DOHH2 (cell line): ENCODE measurements around the gene SBNO2.

Source experiments
- H3F3A ChIP-seq: fragments of 200-600 bp; sonication (generic), shearing (Covaris generic); 2 replicates; pipeline ENCODE4 v1.6.0; 2016; ENCODE audit warnings: antibody characterized with exemption, mild to moderate bottlenecking; ENCODE audit not compliant: control insufficient read depth, insufficient read depth
- H3K27ac ChIP-seq: fragments of 200-600 bp; sonication (generic); 2 replicates; pipeline ENCODE4 v1.5.1; 2014; ENCODE audit warnings: low read depth, mild to moderate bottlenecking, low read length, moderate library complexity
- H3K27me3 ChIP-seq: fragments of 200-600 bp; sonication (generic); 2 replicates; pipeline ENCODE4 v1.6.1; 2014; ENCODE audit warnings: mild to moderate bottlenecking, low read length, mixed read lengths; ENCODE audit not compliant: control insufficient read depth
- H3K36me3 ChIP-seq: fragments of 200-600 bp; sonication (generic); 2 replicates; pipeline ENCODE4 v1.6.1; 2014; ENCODE audit warnings: mild to moderate bottlenecking, low read length, moderate library complexity, mixed read lengths; ENCODE audit not compliant: control insufficient read depth
- H3K4me1 ChIP-seq: fragments of 200-600 bp; sonication (generic); 2 replicates; pipeline ENCODE4 v1.6.1; 2014; ENCODE audit warnings: mild to moderate bottlenecking, low read length, mixed read lengths; ENCODE audit not compliant: control insufficient read depth
- H3K4me2 ChIP-seq: fragments of 200-600 bp; sonication (generic); 2 replicates; pipeline ENCODE4 v1.6.0; 2014; ENCODE audit warnings: mild to moderate bottlenecking, low read length, moderate library complexity
- H3K4me3 ChIP-seq: fragments of 200-600 bp; sonication (generic); 2 replicates; pipeline ENCODE4 v1.5.1; 2014; ENCODE audit warnings: mild to moderate bottlenecking, low read length, mixed read lengths
- H3K79me2 ChIP-seq: fragments of 200-600 bp; sonication (generic); 2 replicates; pipeline ENCODE4 v1.6.1; 2014; ENCODE audit warnings: mild to moderate bottlenecking, low read length, mixed read lengths; ENCODE audit not compliant: control insufficient read depth
- H3K9me2 ChIP-seq: fragments of 200-600 bp; sonication (generic); replicated peaks from 2 replicates; pipeline ENCODE4 v1.6.1; 2014; ENCODE audit warnings: mild to moderate bottlenecking, low read length, mixed read lengths; ENCODE audit not compliant: control insufficient read depth
- H3K9me3 ChIP-seq: fragments of 200-600 bp; sonication (generic); 2 replicates; pipeline ENCODE4 v1.6.1; 2014; ENCODE audit warnings: antibody characterized with exemption, low read length, mixed read lengths; ENCODE audit not compliant: control insufficient read depth, insufficient read depth
- H4K20me1 ChIP-seq: fragments of 200-600 bp; sonication (generic); 2 replicates; pipeline ENCODE4 v1.6.0; 2014; ENCODE audit warnings: low read depth, mild to moderate bottlenecking, antibody characterized with exemption, low read length, moderate library complexity; ENCODE audit not compliant: control insufficient read depth, insufficient read depth
- EZH2phosphoT487 ChIP-seq: fragments of 200-600 bp; sonication (generic); IDR thresholded peaks from 2 replicates; pipeline ENCODE4 v1.6.1; 2017; ENCODE audit warnings: borderline replicate concordance, mild to moderate bottlenecking, antibody characterized with exemption, low read length, moderate library complexity, mixed read lengths
- TF ChIP-seq, protein P1 (sequence below): fragments of 200-600 bp; sonication (generic); IDR thresholded peaks from one replicate; pipeline ENCODE4 v1.5.1; 2014; ENCODE audit warnings: antibody characterized with exemption, mild to moderate bottlenecking, low read depth, low read length; ENCODE audit not compliant: poor library complexity, severe bottlenecking

Gene SBNO2

GRCh38 chr19:1161716-1162115 is 12.4 kb downstream of the SBNO2 start:
- H3K4me2 ChIP-seq, result no peak overlapping the region
- no peaks in the 10 kb centered on the region for H3F3A ChIP-seq
- peaks cover 18% of the 10 kb centered on the region for H3K79me2 ChIP-seq
- H4K20me1 ChIP-seq, result no peaks in the 10 kb centered on the region
- H3K27ac ChIP-seq, result no peak overlapping the region
- TF ChIP-seq, protein P1, sequence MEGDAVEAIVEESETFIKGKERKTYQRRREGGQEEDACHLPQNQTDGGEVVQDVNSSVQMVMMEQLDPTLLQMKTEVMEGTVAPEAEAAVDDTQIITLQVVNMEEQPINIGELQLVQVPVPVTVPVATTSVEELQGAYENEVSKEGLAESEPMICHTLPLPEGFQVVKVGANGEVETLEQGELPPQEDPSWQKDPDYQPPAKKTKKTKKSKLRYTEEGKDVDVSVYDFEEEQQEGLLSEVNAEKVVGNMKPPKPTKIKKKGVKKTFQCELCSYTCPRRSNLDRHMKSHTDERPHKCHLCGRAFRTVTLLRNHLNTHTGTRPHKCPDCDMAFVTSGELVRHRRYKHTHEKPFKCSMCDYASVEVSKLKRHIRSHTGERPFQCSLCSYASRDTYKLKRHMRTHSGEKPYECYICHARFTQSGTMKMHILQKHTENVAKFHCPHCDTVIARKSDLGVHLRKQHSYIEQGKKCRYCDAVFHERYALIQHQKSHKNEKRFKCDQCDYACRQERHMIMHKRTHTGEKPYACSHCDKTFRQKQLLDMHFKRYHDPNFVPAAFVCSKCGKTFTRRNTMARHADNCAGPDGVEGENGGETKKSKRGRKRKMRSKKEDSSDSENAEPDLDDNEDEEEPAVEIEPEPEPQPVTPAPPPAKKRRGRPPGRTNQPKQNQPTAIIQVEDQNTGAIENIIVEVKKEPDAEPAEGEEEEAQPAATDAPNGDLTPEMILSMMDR, result no peak
- no peak for TF ChIP-seq EZH2phosphoT487
- peaks cover 3% of the 10 kb centered on the region; the same call in 1 of the 2 replicates for H3K9me3 ChIP-seq
- H3K4me1 ChIP-seq, result no peaks in the 10 kb centered on the region; the same call in 1 of the 2 replicates
- no peaks in the 10 kb centered on the region for H3K9me2 ChIP-seq
- H3K4me3 ChIP-seq, result no peak overlapping the region
- H3K27me3 ChIP-seq, result no peaks in the 10 kb centered on the region
- no peaks in the 10 kb centered on the region; the same call in 1 of the 2 replicates for H3K36me3 ChIP-seq

DNA sequence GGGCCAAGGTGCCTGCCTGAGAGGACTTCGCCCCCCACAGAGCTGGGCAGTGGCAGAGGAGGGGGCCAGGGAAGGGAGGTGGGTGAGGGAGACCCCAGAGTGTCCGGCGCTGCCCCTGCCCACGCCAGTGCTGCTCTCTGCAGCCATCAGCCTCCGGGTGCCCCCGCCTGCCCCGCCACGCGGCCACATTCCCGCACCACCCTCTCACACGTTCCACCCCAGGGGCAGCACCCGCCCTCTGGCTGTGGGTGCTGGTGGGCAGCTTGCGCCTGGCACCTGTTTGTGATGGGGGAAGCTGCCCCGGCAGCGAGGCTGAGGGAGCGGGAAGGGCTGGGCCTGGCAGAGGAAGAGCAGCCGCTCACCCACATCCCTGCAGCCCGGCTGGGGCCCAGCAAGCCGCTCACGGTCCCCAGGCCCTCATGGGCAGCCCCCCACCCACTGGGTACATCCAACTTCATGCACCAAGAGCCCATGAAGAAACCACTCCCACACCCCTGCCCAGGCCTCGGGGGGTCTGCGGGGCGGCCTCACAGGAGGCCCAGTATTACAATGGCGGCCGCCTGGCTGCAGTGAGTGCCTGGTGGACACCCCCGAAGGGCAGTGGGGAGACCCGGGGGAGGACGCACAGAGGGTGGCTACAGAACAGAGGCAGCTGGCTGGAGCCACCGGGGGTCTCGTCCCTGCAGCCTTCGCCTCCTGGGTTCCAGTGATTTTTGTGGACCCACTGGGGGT is 14.0 kb downstream of the SBNO2 start:
- H3F3A ChIP-seq, result no peaks in the 10 kb centered on the region
- H3K4me1 ChIP-seq, result no peaks in the 10 kb centered on the region; the same call in 1 of the 2 replicates
- TF ChIP-seq, protein P1, result no peak
- no peak for TF ChIP-seq EZH2phosphoT487
- peaks cover 20% of the 10 kb centered on the region for H3K79me2 ChIP-seq
- H3K27ac ChIP-seq, result no peak overlapping the region
- no peaks in the 10 kb centered on the region for H3K27me3 ChIP-seq
- no peaks in the 10 kb centered on the region for H4K20me1 ChIP-seq
- no peak overlapping the region for H3K4me3 ChIP-seq
- no peaks in the 10 kb centered on the region for H3K9me3 ChIP-seq
- no peaks in the 10 kb centered on the region for H3K36me3 ChIP-seq
- no peak overlapping the region for H3K4me2 ChIP-seq
- H3K9me2 ChIP-seq, result no peaks in the 10 kb centered on the region

GRCh38 chr19:1158885-1159448 is 15.1 kb downstream of the SBNO2 start:
- TF ChIP-seq EZH2phosphoT487, result no peak
- Histone ChIP-seq H3K4me3 (no peak overlapping the region), H3K4me2 (no peak overlapping the region), H3K27me3 (no peaks in the 10 kb centered on the region), H3K27ac (no peak overlapping the region), H3K9me2 (no peaks in the 10 kb centered on the region), H3K9me3 (no peaks in the 10 kb centered on the region), H3K36me3 (no peaks in the 10 kb centered on the region), H3K4me1 (no peaks in the 10 kb centered on the region; the same call in 1 of the 2 replicates), H4K20me1 (no peaks in the 10 kb centered on the region), H3F3A (no peaks in the 10 kb centered on the region), H3K79me2 (peaks cover 20% of the 10 kb centered on the region)
